Stomach smooth muscle (tissue), 2 donors: ENCODE results near the gene HHAT.

Experiments
- H3K27ac ChIP-seq: one replicate; pipeline ENCODE4 v1.7.0; 2013; ENCODE audit warnings: mild to moderate bottlenecking, low read length, inconsistent platforms
- H3K27me3 ChIP-seq, 2 donors: one replicate each; pipeline ENCODE4 v1.7.0; 2013; ENCODE audit warnings: low read length in 2 of 2; ENCODE audit not compliant: insufficient read depth in 2 of 2, control insufficient read depth in 1 of 2
- H3K36me3 ChIP-seq, 2 donors: one replicate each; pipeline ENCODE4 v1.7.0; 2013; ENCODE audit warnings: low read length in 2 of 2; ENCODE audit not compliant: control insufficient read depth in 2 of 2, insufficient read depth in 2 of 2
- H3K4me1 ChIP-seq: one replicate; pipeline ENCODE4 v1.7.0; 2013; ENCODE audit warnings: low read length; ENCODE audit not compliant: control insufficient read depth, insufficient read depth
- H3K4me3 ChIP-seq, 2 donors: one replicate each; pipeline ENCODE4 v1.7.0; 2013; ENCODE audit warnings: low read length in 2 of 2
- H3K9ac ChIP-seq, 2 donors: one replicate each; pipeline ENCODE4 v1.7.0; 2013; ENCODE audit warnings: low read length in 2 of 2, mild to moderate bottlenecking in 1 of 2
- H3K9me3 ChIP-seq, 2 donors: one replicate each; pipeline ENCODE4 v1.7.0; 2013; ENCODE audit warnings: low read length in 2 of 2; ENCODE audit not compliant: control insufficient read depth in 2 of 2
- donor health status: healthy.
- donor health status: Pancreatic carcinoma.

The HHAT gene

GRCh38 chr1:210313921-210314320, 14.8 kb upstream of the HHAT start:
- Histone ChIP-seq H3K4me1 (peaks cover 9% of the 10 kb centered on the region), H3K36me3 (no peaks in the 10 kb centered on the region), H3K27me3 (no peaks in the 10 kb centered on the region), H3K9me3 (no peaks in the 10 kb centered on the region), H3K27ac (no peak overlapping the region), H3K9ac (no peak overlapping the region), H3K4me3 (no peak overlapping the region)

DNA sequence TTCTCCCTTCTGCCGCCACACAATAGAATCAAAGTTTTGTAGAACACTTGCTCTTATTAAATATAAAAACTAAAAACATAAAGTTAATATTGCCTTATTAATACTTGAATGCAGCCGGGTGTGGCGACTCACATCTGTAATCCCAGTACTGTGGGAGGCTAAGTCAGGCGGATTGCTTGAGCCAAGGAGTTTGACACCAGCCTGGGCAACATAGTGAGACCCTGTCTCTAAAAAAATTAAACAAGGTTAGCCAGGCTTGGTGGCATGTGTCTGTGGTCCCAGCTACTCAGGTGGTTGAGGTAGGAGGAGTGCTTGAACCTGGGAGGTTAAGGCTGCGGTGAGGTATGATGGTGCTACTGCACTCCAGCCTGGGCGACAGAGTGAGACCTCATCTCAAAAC, 13.2 kb upstream of the HHAT start:
- H3K36me3 ChIP-seq = no peaks in the 10 kb centered on the region
- H3K27ac ChIP-seq = no peak overlapping the region
- H3K9ac ChIP-seq = no peak overlapping the region
- no peaks in the 10 kb centered on the region for H3K9me3 ChIP-seq
- H3K4me3 ChIP-seq = no peak overlapping the region
- H3K4me1 ChIP-seq = peaks cover 9% of the 10 kb centered on the region
- no peaks in the 10 kb centered on the region for H3K27me3 ChIP-seq

GRCh38 chr1:210321131-210321530, 7.6 kb upstream of the HHAT start:
- Histone ChIP-seq H3K27me3 (no peaks in the 10 kb centered on the region), H3K9ac (no peak overlapping the region), H3K4me1 (no peaks in the 10 kb centered on the region), H3K4me3 (no peak overlapping the region), H3K27ac (no peak overlapping the region), H3K36me3 (no peaks in the 10 kb centered on the region), H3K9me3 (peaks cover 0 to 3% of the 10 kb centered on the region in 2 donors)

GRCh38 chr1:210321552-210321951, 7.2 kb upstream of the HHAT start:
- no peak overlapping the region for H3K27ac ChIP-seq
- H3K36me3 ChIP-seq = no peaks in the 10 kb centered on the region
- peaks cover 0 to 3% of the 10 kb centered on the region in 2 donors for H3K9me3 ChIP-seq
- H3K9ac ChIP-seq = no peak overlapping the region
- no peaks in the 10 kb centered on the region for H3K4me1 ChIP-seq
- no peaks in the 10 kb centered on the region for H3K27me3 ChIP-seq
- H3K4me3 ChIP-seq = no peak overlapping the region

- H3K36me3 ChIP-seq = no peaks in the 10 kb centered on the region
- no peaks in the 10 kb centered on the region for H3K27me3 ChIP-seq
- H3K27ac ChIP-seq = no peak overlapping the region
- no peak overlapping the region for H3K9ac ChIP-seq
- H3K9me3 ChIP-seq = peaks cover 0 to 3% of the 10 kb centered on the region in 2 donors
- H3K4me3 ChIP-seq = no peak overlapping the region
- peaks cover 7% of the 10 kb centered on the region for H3K4me1 ChIP-seq
Measured at GRCh38 chr1:210323957-210324356, 4.7 kb upstream of the HHAT start.

GRCh38 chr1:210325026-210325670, 3.6 kb upstream of the HHAT start:
- H3K36me3 ChIP-seq = no peaks in the 10 kb centered on the region
- H3K4me1 ChIP-seq = peaks cover 12% of the 10 kb centered on the region
- H3K27ac ChIP-seq = no peak overlapping the region
- H3K9me3 ChIP-seq = peaks cover 0 to 3% of the 10 kb centered on the region in 2 donors
- no peaks in the 10 kb centered on the region for H3K27me3 ChIP-seq
- H3K9ac ChIP-seq = no peak overlapping the region
- no peak overlapping the region for H3K4me3 ChIP-seq

GRCh38 chr1:210328032-210328745, 513 bp upstream of the HHAT start:
- H3K27ac ChIP-seq = peak overlapping the region; percentile 86
- no peaks in the 10 kb centered on the region for H3K36me3 ChIP-seq
- peak overlapping the region; percentile 67 to 87 for H3K9ac ChIP-seq
- peak overlapping the region; percentile 79 to 81 for H3K4me3 ChIP-seq
- peaks cover 0 to 3% of the 10 kb centered on the region in 2 donors for H3K9me3 ChIP-seq
- no peaks in the 10 kb centered on the region for H3K27me3 ChIP-seq
- peaks cover 12% of the 10 kb centered on the region for H3K4me1 ChIP-seq

GRCh38 chr1:210330279-210330866, 1.7 kb downstream of the HHAT start:
- Histone ChIP-seq H3K9me3 (peaks cover 0 to 3% of the 10 kb centered on the region in 2 donors), H3K36me3 (no peaks in the 10 kb centered on the region), H3K27me3 (no peaks in the 10 kb centered on the region), H3K27ac (no peak overlapping the region), H3K4me3 (no peak overlapping the region), H3K4me1 (peaks cover 12% of the 10 kb centered on the region), H3K9ac (no peak overlapping the region)

- H3K9ac ChIP-seq = no peak overlapping the region
- H3K4me1 ChIP-seq = peaks cover 12% of the 10 kb centered on the region
- no peak overlapping the region for H3K4me3 ChIP-seq
- H3K9me3 ChIP-seq = no peaks in the 10 kb centered on the region
- no peaks in the 10 kb centered on the region for H3K27me3 ChIP-seq
- H3K27ac ChIP-seq = no peak overlapping the region
- no peaks in the 10 kb centered on the region for H3K36me3 ChIP-seq
Measured at GRCh38 chr1:210332233-210332632, 3.5 kb downstream of the HHAT start.

DNA sequence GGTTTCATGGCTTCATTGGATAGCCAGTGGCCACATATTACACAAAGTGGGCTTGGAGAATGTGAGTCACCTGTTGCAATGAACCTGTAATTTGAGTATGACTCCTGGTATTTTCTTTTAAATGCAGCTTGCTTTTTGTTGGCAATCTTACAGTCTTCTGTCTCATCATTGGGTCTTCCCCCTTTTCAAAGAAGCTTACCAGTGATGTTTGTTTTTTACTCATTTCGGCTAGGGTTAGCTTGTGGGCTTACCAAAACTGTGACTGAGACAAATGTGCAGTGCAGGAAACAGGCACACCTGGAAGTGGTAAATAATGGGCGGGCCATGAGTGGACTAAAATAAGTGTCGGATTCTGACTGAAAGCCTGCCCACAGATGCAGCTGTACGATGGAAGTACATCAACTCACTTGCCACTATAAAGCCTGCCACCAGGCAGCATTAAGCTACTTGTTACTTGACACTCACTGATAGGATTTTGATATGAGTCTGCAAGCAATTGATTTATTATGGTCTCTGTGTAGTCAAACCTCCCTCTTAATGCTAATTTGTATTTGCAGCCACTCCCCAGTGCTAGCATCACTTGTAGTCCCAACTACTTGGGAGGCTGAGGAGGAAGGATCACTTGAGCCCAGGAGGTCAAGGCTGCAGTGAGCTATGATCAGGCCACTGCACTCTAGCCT, 4.2 kb downstream of the HHAT start:
- Histone ChIP-seq H3K36me3 (no peaks in the 10 kb centered on the region), H3K27me3 (no peaks in the 10 kb centered on the region), H3K4me3 (no peak overlapping the region), H3K27ac (no peak overlapping the region), H3K9me3 (no peaks in the 10 kb centered on the region), H3K4me1 (peaks cover 12% of the 10 kb centered on the region), H3K9ac (no peak overlapping the region)
